Measurements from ENCODE around the gene APBA2.

- TF ChIP-seq SIN3A (IDR thresholded peaks at IDR 0.05; ENCODE audit: low read depth, low read length) (no peak), EP300 (IDR thresholded peaks at IDR 0.05; ENCODE audit: borderline replicate concordance in 1 of 2, control insufficient read depth in 1 of 2, low read depth in 2 of 2, low read length in 2 of 2) (no peak), GATAD2B (conservative IDR thresholded peaks at IDR 0.05; ENCODE audit: low read depth) (no peak), CTCF (IDR thresholded peaks at IDR 0.05 in 2 of 3, conservative IDR thresholded peaks at IDR 0.05 in 1 of 3; ENCODE audit: control insufficient read depth in 2 of 3, extremely low read depth in 1 of 3, insufficient read depth in 1 of 3, low read depth in 3 of 3, low read length in 3 of 3) (no peak), NR2C1 (IDR thresholded peaks at IDR 0.05) (no peak), STAT3 (IDR thresholded peaks at IDR 0.05; ENCODE audit: low read depth, low read length) (no peak), BMI1 (IDR thresholded peaks at IDR 0.05; ENCODE audit: borderline replicate concordance) (no peak), SMAD1 (IDR thresholded peaks at IDR 0.05; ENCODE audit: low read depth, partially characterized antibody) (no peak), POLR2A (IDR thresholded peaks at IDR 0.05; ENCODE audit: low read depth, low read length) (no peak), ZBED1 (IDR thresholded peaks at IDR 0.05; ENCODE audit: borderline replicate concordance) (no peak), RFX5 (IDR thresholded peaks at IDR 0.05; ENCODE audit: low read depth, low read length) (no peak), STAT1 (conservative IDR thresholded peaks at IDR 0.05) (no peak), CBX3 (IDR thresholded peaks at IDR 0.05; ENCODE audit: borderline replicate concordance, low read depth) (no peak), JUND (IDR thresholded peaks at IDR 0.05; ENCODE audit: low read depth, low read length) (no peak)
Observed at GRCh38 chr15:28933710-28934445, 48.1 kb downstream of the APBA2 start.
